K562 (cell line): Measurements from ENCODE around the gene DRD2. TPM values are rescaled to one million over a fixed set of nuclear protein-coding genes. Genes with fewer than 3 reads are reported as not detected.
A peak's percentile ranks its signal among the peaks of the same experiment; 100 is the strongest.

Experiments used
- ASH1L ChIP-seq: fragments of 450-650 bp; IDR thresholded peaks from 2 replicates; pipeline ENCODE4 v1.6.1; 2018; ENCODE audit warnings: borderline replicate concordance, mild to moderate bottlenecking, low read depth; ENCODE audit not compliant: partially characterized antibody
- BCOR ChIP-seq: fragments of 450-650 bp; IDR thresholded peaks from 2 replicates; pipeline ENCODE4 v1.6.1; 2016
- CTCF ChIP-seq, 3 experiments: IDR thresholded peaks in 2 of 3; conservative IDR thresholded peaks in 1 of 3; 2 replicates each; pipeline ENCODE4 v1.5.1; 2011 to 2012; ENCODE audit warnings: low read length in 3 of 3, mild to moderate bottlenecking in 3 of 3, control low read depth in 2 of 3, improper control_type of control experiment in 1 of 3, inconsistent platforms in 1 of 3, low read depth in 1 of 3, mixed read lengths in 1 of 3, moderate library complexity in 1 of 3; ENCODE audit not compliant: insufficient read depth in 2 of 3
- FOXO4 ChIP-seq: fragments of 450-650 bp; formaldehyde crosslinking; IDR thresholded peaks from 2 replicates; pipeline ENCODE4 v1.4.0; 2020; ENCODE audit warnings: mild to moderate bottlenecking, moderate library complexity
- HMGN3 ChIP-seq: IDR thresholded peaks from 2 replicates; pipeline ENCODE4 v1.6.1; 2011; ENCODE audit warnings: borderline replicate concordance, low read depth, mild to moderate bottlenecking, mixed read lengths, low read length; ENCODE audit not compliant: insufficient read length; ENCODE audit errors: extremely low read depth
- KDM2B ChIP-seq: fragments of 250-450 bp; sonication (Bioruptor Pico); IDR thresholded peaks from 2 replicates; pipeline ENCODE4 v1.8.0; 2021; ENCODE audit warnings: mild to moderate bottlenecking, moderate library complexity
- KDM4B ChIP-seq, 2 experiments: fragments of 450-650 bp in 1 of 2; sonication (generic) in 1 of 2; IDR thresholded peaks; 2 replicates each; pipeline ENCODE4 v1.6.1; 2016 to 2017; ENCODE audit warnings: borderline replicate concordance in 2 of 2, antibody characterized with exemption in 1 of 2, low read depth in 1 of 2, mild to moderate bottlenecking in 1 of 2
- POLR2G ChIP-seq: fragments of 200-400 bp; formaldehyde crosslinking; IDR thresholded peaks from 2 replicates; pipeline ENCODE4 v1.6.1; 2017; ENCODE audit warnings: low read depth, mild to moderate bottlenecking, antibody characterized with exemption, low read length, moderate library complexity
- REST ChIP-seq, 2 experiments: fragments of 450-650 bp; formaldehyde crosslinking in 1 of 2; IDR thresholded peaks; 2 replicates each; pipeline versions ENCODE4 v1.4.0 to v1.6.1; 2014 to 2020; ENCODE audit warnings: mild to moderate bottlenecking in 2 of 2, borderline replicate concordance in 1 of 2, low read depth in 1 of 2
- RUNX1 ChIP-seq: sonication (generic); IDR thresholded peaks from 2 replicates; pipeline ENCODE4 v1.6.1; 2016; ENCODE audit warnings: antibody characterized with exemption, low read depth
- polyA plus RNA-seq, 8 experiments: library from polyadenylated mRNA; depleted of rRNA in 4 of 8; stranded (reverse) in 5 of 8; unstranded in 3 of 8; fragments of >200 nt; fragmentation: Nextera tagmentation in 2 of 8; fragmentation: Illumina TruSeq in 1 of 8; extraction: Ambion mirVana in 2 of 8; extraction: Trizol in 1 of 8; gene quantifications; 2 replicates each; pipeline versions ENCODE4 v1.2.1 to v1.2.3, GENCODE V29; 2011 to 2014; ENCODE audit warnings: inconsistent platforms in 1 of 8, missing spikeins in 1 of 8
- total RNA-seq, 7 experiments: library from RNA; depleted of rRNA in 6 of 7; stranded (reverse); fragments of >200 nt in 6 of 7; fragmentation: Illumina TruSeq in 2 of 7; extraction: Trizol in 2 of 7; gene quantifications; 2 replicates each; pipeline versions ENCODE4 v1.2.1 to v1.2.3, GENCODE V29; 2011 to 2021; ENCODE audit warnings: low replicate concordance in 1 of 7

Gene DRD2
- total and polyA plus RNA-seq, 9 of the 15 experiments (the other 6 are each of a cell fraction or from before 2014, with no cell fraction given) = not detected

- 0 out of 2 replicates have a peak, but pooled peaks have one; percentile 15 for TF ChIP-seq REST (IDR thresholded peaks at IDR 0.05; ENCODE audit: borderline replicate concordance)
- no peak for TF ChIP-seq REST (CRISPR knock-in tag; IDR thresholded peaks at IDR 0.05; ENCODE audit: low read depth)
- no peak for TF ChIP-seq FOXO4 (CRISPR knock-in tag)
- no peak for TF ChIP-seq ASH1L
- no peak for TF ChIP-seq RUNX1
- peak; percentile 44 to 79 (median 47) for TF ChIP-seq CTCF (IDR thresholded peaks at IDR 0.05 in 2 of 3, conservative IDR thresholded peaks at IDR 0.05 in 1 of 3; ENCODE audit: insufficient read depth in 2 of 3, low read depth in 1 of 3, low read length in 3 of 3)
- no peak for TF ChIP-seq KDM4B (IDR thresholded peaks at IDR 0.05; ENCODE audit: borderline replicate concordance in 2 of 2, low read depth in 1 of 2)
- TF ChIP-seq POLR2G = no peak
- TF ChIP-seq BCOR = no peak
- TF ChIP-seq HMGN3 = peak; percentile 36
- TF ChIP-seq KDM2B (CRISPR knock-in tag) = no peak
These were observed 87.5 kb downstream of the DRD2 start, which contains the start of gene ANKK1 (continued) for GRCh38 chr11:113387605-113388211.
